CD4-positive, alpha-beta T cell treated with Interleukin-17A for 4 hours (primary cell): ENCODE data around the gene TMUB1.

ENCODE experiments used
- DNase-seq: peaks from one replicate; pipeline ENCODE4 v3.0.0-alpha.2; 2020; ENCODE audit warnings: mixed read lengths

The TMUB1 gene, protein sequence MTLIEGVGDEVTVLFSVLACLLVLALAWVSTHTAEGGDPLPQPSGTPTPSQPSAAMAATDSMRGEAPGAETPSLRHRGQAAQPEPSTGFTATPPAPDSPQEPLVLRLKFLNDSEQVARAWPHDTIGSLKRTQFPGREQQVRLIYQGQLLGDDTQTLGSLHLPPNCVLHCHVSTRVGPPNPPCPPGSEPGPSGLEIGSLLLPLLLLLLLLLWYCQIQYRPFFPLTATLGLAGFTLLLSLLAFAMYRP

DNA sequence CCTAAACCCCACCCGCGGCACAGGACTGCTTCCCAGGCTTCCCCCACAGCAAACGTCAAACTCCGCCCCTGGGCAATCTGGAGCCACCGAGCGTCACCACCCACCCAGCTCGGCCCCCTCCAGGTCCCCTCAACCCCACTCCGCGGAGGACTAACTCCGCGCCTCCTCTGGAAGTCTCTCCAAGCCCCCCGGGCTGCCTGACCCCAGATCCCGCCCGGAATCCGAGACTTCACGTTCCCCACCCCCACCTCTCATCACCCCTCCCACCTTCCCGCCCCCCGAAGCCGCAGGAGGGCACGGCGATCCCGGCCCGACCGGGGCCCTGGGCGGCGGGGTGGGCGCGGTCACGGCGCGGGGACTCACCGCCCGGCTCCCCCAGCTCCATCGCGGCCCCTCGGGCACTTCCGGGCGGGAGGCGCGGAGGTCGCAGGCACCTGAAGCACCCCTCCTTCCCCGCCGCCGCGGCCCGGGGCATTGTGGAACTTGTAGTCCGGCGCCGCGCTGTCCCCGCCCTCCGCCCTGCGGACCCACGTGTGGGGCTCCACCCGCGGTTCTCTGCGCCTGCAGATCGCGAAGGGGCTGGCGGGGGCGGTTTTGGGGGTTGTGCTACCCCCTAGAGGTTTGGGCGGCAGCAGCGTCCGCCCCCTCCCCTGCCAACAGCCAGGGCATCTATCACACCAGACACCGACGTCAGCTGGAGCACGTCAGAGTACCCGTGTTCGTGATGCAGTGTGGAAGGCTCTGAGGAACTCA, at the start of gene TMUB1:
Gene TMUB1, minus strand, starts transcription at position 423 of the 753 bp plus-strand sequence. CDS start 930 bp downstream, outside the sequence.
- DNase-seq, result peak; percentile 91

DNA sequence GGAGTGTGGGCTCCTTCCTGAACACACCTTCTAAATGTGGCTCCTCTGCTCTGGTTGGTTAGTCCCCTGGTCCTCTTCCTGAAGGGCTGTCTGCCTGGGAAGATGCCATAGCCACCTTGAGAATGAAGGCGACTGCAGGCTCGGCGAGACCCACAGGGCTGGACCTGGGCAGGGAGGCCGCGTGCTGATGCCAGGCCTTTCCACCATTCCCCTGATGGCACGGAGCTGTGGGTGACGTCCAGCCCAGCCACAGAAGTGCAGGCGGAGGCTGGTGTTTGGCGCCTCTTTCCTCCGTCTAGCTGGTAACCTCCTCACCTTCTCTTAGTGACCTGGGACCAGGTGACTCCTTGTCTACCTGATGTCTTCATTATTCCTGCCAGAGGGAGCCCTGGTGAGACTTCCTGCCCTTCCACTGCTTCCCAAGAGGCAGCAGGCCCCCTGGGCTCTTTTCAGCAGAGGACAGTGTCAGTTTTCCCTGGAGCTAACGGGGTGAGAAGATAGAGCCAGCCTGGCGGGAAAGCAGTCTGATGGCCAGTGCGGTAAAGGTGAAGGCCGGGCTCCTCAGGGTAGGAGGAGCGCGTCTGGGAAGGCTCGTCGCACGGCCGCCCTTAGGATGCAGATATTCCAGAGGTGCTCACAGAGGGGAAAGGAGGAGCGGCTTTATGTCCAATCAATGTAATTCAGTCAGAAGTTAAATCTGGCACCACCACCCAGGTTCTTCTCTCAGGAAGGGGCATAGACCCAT, 49.3 kb upstream of the TMUB1 start:
- DNase-seq, result no peak

DNA sequence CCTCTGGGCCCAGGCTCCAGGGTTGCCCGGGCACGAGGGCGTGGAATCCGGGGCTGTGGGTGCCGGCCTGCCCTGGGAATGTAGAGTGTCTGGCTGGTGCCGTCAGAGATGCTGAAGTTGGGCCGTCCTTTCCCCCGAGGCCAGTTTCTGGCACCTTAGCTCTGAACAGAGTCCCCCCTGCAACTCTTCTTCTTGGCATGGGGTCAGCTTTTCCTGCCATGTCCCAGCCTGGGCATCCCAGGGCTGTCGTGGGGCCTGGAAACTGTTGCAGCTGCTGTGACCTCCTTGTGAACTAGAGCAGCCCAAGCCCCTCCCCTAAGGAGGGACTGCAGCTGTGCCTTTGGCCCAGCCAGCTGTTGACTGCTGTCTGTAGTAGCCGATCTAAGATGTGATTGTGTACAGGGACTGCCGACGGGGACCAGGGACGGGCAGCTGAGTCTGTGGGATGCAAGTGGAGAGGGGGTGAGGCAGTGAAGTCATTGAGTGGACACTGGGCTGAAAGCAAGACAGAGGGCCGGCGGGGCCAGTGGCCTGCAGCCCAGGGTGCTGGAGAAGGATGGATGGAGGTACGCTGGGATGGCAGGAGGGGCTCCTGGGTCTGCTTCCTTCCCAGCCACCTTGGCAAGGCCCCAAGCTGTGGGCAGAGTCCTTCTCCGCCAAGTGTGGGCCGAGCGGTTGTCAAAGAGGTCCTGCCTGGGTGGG, 48.5 kb upstream of the TMUB1 start:
- DNase-seq, result no peak

DNA sequence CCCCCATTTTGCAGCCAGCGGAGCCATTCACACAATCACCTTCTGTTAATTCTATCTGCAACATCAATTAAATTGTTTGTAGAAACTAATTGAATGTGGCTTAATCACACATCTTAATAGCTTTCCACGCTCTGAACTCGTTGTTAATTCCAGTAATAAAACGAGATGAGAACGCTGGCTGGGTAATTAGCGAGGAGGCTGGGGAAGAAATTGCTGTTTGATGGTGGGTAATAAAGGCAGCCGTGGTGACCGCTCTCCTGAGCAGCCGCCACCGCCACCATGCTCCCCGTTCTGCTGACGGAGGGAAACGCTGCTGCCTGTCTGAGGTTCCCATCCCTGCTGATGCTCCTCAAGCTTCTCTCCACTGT, 47.9 kb upstream of the TMUB1 start:
- no peak for DNase-seq

DNA sequence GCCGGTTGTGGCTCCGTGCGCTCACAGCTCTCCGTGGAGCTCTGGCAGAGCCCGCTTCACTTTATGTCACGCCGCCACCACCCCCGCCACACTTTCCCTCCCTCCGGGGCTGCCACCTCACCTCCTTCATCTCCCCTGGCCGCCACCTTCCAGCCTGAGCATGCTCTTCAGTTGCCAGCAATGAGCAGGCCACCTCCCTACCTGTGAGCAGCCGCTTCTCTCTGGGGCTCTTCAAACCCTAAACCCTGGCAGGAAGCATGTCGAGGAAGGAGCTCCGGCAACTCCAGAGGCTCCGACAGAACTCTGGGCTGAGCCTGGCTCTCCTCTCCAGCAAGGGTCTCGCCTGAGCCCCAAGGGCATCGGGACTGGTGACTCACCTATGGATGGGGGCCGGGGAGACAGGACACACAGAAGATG, 47.5 kb upstream of the TMUB1 start:
- no peak for DNase-seq

DNA sequence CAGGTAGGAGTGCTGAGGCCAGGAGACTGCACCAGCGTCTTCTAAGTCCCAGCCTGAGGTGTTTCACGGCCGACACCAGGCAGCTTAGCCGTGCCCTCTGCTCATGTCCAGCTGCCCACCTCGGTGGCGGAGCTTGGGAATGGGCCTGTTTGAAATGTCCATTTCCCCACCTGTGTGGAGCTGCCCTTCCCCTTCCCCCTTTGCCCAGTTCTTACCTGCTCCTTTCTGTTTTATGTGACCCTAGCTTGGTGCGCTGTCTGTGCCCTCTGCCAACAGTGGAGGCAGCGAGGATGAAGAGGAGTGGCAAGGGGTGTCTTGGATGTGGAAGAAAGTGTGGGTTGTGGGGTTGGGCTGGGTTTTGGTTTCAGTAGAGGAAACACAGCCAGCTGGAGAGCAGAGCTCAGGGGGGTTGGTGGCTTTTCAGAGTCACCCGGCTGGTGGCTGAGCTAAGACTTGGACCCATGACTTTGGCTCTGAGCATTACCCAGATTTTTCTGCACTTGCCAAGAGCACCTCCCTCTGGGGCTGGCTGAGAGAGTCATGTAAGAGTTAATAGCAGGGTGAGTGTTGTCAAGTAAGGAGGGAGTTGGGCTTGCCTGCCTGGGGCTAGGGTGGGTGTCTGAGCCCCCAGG, 46.8 kb upstream of the TMUB1 start:
- DNase-seq, result no peak

DNA sequence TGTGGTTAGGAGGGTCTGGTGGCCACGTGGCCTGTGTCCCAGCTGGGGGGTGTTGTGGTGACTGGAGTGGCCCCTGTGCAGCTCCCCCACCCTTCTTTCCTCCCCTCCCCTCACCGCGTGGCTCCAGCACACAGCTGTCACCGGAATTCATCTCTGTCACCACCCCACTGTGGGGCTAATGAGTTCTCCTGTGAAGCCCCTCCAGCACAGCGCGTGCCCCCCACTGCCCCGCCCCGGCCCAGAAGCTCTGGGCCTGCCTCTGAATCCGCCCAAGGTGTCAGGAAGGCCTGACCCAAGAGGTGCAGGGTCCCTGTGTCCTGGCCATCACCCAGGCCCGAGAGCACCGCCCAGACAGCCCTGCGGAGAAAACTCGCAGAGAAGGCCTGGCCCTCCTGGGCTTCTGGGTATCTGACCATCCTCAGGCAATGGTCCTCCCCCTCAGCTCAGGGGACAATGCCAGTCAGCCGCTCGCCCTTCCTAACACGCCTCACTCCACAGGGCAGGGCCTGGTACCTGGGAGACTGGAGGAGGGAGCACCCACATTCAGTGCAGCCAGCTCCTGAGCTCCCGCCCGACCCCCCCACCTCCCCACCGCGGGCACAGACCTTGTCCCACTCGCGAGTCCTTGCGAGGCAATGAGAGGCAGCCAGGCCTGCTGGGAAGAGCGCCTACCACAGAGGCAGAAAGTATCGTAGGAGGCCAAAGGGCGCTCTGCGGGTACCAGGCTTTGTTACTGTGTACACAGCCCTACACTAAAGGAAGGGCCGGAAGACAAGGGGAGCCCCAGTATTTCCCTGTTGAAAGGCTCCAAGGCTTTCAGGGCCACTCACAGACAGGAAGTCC, 46.0 kb upstream of the TMUB1 start:
- no peak for DNase-seq

DNA sequence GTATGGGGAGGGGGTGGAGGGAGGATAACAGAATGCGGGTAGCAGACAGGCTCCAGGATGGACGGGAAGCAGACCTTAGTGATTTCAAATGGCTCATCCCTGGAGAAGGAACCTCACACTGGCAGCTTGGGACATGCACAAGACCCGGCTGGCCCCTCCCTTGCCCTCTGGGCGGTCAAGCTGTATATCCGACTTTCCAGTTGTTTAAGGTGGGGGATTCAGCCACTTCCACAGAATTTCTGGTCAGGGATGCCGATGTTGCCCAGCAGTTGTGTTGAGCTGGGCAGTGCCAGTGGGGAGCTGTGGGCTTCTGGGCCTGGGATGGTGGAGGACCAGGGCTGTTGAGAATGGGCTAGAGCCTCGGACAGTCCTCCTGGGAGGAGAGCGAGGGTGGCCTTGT, 45.4 kb upstream of the TMUB1 start:
- no peak for DNase-seq

DNA sequence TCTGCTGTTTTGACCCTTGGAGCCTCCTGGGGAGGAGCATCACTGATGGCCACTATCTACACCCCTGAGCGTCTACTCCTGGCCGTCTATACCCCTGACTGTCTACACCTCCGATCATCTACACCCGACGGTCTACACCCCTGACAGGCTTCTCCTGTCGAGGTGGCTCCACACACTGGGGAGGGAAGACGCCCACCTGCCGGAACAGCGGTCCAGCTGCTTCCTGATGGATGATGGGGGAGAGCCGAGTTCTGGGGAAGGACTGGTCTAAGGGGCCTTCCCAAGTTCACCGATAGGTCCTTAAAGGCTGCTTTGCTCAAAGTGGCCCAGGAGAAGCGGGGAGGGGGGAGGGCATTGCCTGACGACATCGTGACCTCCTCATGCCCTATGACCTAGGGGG, 44.9 kb upstream of the TMUB1 start:
- no peak for DNase-seq

DNA sequence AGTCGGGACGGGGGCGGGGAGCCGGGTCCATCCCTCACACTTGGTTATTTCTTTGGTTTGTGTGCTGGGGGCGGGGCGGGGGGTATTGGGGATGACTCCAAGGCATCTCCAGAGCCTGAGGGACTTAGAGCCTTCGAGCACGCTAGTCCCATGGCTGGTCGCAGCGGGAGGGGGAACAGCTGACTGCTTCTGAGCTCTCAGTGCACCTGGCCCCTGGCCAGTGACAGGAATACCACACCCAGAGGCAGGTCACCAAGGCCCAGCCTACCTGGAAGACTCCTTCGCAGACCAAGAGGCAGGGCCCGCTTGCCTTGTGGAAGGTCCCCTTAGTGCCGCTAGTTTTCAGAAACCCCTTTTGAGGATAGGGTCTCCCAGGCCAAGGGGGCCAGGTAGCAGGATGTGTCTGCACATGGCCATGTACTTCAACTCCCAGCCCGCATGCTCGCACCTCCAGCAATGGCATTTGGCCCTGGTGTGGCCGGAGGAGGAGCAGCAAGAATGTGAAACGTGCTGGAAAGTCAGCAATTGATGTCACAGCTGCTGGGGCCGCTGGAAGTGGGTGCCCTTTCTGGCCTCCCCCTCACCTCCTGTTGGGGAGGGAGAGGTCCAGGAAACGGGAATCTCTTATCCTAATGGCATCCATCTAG, 43.3 kb upstream of the TMUB1 start:
- no peak for DNase-seq

DNA sequence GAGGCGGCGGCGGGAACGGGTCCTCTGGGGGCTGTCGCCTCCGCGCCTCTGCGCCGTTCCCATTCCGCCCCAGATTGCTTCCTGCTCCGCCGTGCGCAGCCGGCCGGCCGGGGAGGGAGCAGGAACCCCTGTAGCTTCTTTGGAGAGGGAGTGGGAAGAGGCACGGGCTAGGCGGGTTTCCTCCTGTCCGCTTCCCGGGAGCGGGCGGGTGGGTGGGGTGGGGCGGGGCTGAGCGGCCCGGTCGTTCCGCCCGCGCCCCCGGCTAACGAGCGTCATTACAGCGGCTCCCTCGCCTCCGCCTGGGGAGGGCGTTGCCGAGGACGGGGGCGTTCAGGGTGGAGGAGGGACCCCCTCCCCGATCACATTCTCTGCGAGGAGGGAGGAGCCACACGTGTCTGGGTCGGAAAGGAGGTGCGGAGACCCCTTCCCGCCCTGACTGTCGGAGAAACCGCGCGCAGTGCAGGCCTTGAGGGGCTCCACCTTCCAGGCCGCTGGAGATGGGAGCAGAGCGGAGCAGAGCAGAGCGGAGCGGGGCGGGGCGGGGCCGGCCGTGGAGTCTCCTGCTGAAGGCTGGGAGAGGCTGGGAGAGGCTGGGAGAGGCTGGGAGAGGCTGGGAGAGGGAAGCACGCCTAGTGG, 42.7 kb upstream of the TMUB1 start:
- no peak for DNase-seq

DNA sequence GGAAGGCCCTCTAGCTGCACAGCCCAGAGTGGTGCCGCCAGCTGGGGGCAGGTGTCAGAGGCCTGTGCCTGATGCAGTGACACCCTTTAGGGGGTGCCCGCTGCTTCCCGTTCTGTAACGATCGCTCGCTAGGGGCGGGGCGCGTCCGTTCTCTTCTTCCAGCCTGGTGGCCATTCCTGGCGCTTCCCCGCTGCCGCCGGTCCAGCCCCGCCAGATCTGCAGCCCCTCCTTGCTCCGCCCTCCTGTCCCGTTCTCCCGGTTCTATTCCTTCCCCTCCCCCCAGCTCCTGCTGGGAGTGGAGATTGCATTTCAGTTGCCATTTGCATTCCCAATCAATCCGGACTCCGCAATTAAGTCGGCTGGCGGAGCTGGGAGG, 42.2 kb upstream of the TMUB1 start:
- no peak for DNase-seq

DNA sequence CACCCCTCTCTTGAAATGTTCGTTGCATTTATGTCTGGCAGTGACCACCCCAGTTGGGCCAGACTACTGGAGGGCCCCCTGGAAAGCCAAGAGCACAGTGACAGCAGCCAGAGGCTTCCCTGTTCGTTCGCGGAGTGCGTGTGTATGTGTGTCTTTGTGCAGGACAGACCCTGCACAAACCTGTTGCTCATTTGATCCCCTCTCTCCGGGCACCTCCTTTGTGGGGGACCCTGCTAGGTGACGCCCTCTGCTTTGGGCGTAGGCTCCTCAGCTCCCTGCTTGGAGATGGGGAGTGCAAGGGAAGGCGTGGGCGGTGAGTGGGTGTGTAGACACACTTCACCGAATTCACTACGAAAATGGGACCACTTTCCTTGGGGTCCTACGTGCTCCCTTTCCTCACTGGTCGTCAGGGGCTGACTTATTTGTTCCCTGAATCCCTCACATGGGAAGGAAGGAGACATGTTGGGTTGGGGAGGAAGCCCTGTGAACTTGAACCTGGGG, 41.7 kb upstream of the TMUB1 start:
- no peak for DNase-seq

DNA sequence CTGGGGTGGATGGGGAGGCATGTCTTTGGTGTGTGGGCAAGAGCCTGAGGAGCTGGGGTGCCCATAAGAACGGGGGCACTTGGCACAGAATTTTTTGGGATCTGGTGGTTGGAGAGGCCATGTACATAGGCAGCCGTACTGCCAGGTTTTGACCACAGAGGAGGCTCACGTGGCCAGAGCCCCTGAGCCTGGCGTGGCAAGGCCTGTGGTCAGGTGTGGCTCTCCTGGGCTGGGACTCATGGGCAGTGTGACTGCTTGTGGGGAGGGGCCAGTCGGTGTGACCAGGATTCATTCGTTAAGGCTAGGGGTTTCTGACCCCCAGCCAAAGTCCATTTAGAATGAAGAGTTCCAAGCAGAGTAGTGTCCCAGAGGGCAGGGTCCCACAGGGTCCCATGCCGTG, 41.2 kb upstream of the TMUB1 start:
- no peak for DNase-seq

DNA sequence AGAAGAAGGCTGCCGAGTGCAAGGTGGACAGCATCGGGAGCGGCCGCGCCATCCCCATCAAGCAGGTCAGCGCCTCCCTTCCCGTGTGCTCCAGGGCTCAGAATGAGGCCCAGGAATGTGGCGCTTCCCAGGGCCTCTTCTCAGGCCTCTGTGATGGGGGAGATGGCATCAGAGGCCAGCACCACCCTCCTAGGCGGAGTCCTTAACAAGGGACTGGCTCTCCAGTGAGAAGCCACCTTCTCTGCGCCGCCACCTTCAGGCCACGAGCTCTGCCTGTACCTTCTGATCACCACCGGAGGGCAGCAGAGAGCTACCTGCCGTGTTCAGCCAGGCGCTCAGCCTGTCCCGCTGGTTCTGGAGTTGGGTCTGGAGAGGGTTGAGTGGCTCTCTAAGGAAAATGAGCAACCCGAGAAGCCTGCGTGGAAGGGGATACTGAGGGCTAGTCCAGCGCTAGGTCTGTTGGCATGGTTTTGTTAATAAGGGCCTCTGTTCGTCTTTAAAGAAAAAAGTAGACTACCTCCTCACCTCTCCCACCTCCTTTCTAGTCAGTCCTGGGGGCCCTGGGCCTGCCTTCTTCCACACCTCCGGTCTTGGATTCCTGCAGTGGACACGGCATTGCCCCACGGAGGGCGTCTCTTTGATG, 40.6 kb upstream of the TMUB1 start:
- peak; percentile 91 for DNase-seq

DNA sequence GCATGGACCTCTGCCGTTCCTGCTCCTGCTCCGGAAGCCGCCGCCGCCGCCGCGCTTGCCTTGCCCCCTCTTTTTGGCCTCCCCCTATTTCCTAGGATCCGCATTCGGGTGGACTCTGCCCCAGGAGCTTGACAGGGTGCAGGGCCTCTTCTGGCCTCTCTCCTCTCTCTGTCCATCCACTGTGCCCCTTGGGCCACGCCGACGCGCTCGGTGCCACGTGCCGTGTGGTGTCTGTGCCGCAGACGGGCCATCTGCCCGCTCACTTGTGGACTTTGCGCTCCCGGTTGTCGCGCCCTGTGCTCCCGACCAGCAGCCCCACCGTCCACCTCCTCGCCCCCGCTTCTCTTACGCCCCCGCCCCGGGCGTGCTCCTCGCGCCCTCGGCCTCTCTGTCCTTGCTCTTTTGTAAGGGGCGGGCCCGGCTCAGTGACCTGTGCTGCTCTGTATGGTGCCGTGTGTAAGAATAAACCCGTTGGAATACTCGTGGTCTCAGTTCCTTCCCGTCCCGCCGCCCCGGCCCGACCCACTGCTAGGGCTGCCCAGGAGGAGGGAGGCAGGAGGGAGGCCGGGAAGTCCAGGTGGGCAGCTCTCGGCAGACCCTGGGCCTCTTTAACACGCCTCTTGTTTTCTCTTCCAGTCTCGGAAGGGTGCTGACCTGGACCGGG, 40.0 kb upstream of the TMUB1 start:
- no peak for DNase-seq

DNA sequence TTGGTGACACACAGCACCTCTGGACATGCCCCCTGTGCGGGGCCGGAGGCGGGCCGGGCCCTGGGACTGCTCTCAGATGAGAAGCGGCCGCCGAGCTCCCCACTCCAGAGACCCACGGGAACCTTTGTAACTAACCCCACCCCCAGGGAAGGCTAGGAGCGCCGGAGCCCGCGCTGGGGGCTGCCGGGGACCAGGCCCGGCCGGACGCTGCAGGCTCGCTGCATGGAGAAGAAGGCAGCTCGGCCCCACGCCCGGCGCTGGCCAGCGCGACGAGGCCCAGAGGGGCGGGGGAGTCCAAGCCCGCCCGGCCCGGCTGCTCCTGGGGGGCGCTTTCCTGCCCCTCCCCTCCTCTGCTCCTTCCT, 39.5 kb upstream of the TMUB1 start:
- DNase-seq, result no peak

DNA sequence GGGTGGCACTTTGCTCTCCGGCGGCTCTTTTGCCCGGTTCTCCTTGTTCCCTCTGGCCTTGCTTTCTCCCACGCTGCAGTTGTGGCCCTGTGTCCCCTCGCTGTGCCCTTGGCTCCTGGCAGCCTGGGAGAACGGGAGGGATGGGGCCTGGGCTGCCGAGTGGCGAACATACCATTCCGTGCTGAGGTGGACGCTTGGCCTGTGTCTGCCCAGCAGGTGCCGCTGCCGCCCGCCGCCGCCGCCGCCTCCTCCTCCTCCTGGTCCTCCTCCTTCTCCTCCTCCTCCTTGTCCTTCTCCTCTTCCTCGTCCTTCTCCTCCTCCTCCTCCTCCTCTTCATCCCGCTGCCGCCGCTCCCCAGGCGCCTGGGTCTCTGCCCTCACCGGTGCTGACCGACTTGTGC, 39.0 kb upstream of the TMUB1 start:
- DNase-seq, result no peak

DNA sequence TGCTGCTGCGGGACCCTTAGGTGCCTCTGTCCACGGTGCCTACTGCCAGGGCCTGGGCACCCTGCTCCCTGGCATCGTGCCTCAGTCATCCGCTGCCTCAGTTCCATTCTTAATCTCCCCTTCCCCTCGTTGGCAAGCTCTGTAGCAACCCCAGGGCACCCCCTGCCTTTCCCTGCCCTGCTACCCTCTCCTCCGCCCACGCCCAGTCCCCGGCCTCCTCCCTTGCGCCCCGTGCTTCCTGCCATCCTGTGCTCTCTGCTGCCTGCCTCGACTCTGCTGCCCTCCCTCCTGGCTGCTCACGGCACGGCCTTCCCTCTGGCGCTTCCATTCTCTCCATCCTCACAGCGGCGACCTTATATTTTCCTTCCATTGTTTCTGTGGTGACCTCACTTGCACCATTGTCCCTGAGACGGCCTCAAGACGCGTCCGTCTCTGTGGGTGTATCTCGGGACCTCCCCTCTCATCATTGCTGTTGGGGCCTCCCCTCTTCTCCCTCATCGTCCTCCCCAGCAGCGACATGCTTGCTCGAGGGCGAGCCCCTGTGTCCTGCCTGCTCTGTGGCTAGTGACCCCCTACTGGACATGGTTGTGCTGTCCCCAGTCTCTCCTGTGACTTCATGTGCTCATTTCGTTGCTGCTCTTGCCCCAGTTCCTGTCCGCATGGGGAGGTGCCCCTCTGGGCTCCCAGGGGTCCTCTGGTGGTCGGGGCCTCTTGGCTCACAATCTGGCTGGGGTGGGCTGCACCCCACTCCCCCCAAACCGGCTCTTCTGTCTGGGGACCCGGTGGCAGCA, 38.3 kb upstream of the TMUB1 start:
- DNase-seq, result no peak
